ENCODE results near the gene ZNF582. TPM values are rescaled to one million over a fixed set of nuclear protein-coding genes. Genes with fewer than 3 reads are reported as not detected.
A peak's percentile ranks its signal among the peaks of the same experiment; 100 is the strongest.
"Not testable (repeated sequence)": the region's sequence is repeated elsewhere in the genome, so short reads cannot be mapped to it uniquely, and the experiment has no call there.

ZNF582 gene
- total and polyA plus RNA-seq, 3 donors from 2014 or later, result 7.2 to 12.0 (median 11.3) TPM

- H3K36me3 ChIP-seq (ENCODE audit: low read depth, missing control alignments), result no peaks in the 10 kb centered on the region
- H3K27ac ChIP-seq, result no peak overlapping the region
- no peaks in the 10 kb centered on the region for H3K9me3 ChIP-seq
- intact Hi-C loops (cut with DNase I; ENCODE audit: low total_unique reads), result no loop called here
- H3K27me3 ChIP-seq, result no peaks in the 10 kb centered on the region
- no peak for DNase-seq
- no peaks in the 10 kb centered on the region for H3K4me1 ChIP-seq
- WGBS, 2 donors, result 68 to 76% methylated on average over 5 of the region's 5 CpGs
- H3K4me3 ChIP-seq, result no peak overlapping the region
- TF ChIP-seq CTCF (IDR thresholded peaks at IDR 0.05) (peak in 1 of 3 experiments; percentile 12), POLR2A (IDR thresholded peaks at IDR 0.05) (no peak)
Measured at GRCh38 chr19:56348289-56348877, 45.0 kb downstream of the ZNF582 start.

- intact Hi-C loops (cut with DNase I; ENCODE audit: low total_unique reads), result no loop called here
- Histone ChIP-seq H3K36me3 (ENCODE audit: low read depth, missing control alignments) (no peaks in the 10 kb centered on the region), H3K4me3 (no peak overlapping the region), H3K27me3 (no peaks in the 10 kb centered on the region), H3K27ac (no peak overlapping the region), H3K4me1 (no peaks in the 10 kb centered on the region), H3K9me3 (no peaks in the 10 kb centered on the region)
- DNase-seq, result no peak
- TF ChIP-seq POLR2A (IDR thresholded peaks at IDR 0.05) (no peak), CTCF (IDR thresholded peaks at IDR 0.05) (no peak)
- WGBS, 2 donors, result 48 to 51% methylated on average over 7 of the region's 7 CpGs
Measured at GRCh38 chr19:56347163-56347778, 46.1 kb downstream of the ZNF582 start.

GRCh38 chr19:56341948-56342347 is 51.4 kb downstream of the ZNF582 start:
- Histone ChIP-seq H3K9me3 (no peaks in the 10 kb centered on the region), H3K27me3 (no peaks in the 10 kb centered on the region), H3K27ac (no peak overlapping the region), H3K4me3 (no peak overlapping the region), H3K36me3 (ENCODE audit: low read depth, missing control alignments) (no peaks in the 10 kb centered on the region), H3K4me1 (no peaks in the 10 kb centered on the region)
- DNase-seq, result no peak
- intact Hi-C loops (cut with DNase I; ENCODE audit: low total_unique reads), result no loop called here
- TF ChIP-seq CTCF (IDR thresholded peaks at IDR 0.05) (no peak), POLR2A (IDR thresholded peaks at IDR 0.05) (no peak)

GRCh38 chr19:56339031-56339430 is 54.3 kb downstream of the ZNF582 start:
- intact Hi-C loops (cut with DNase I; ENCODE audit: low total_unique reads); H3K27me3 ChIP-seq; H3K9me3 ChIP-seq; H3K4me3 ChIP-seq; H3K27ac ChIP-seq; H3K36me3 ChIP-seq (ENCODE audit: low read depth, missing control alignments); DNase-seq; H3K4me1 ChIP-seq: not testable (repeated sequence)
- WGBS, 2 donors, result 92 to 95% methylated on average over 4 to 9 of the region's 10 CpGs

- H3K36me3 ChIP-seq (ENCODE audit: low read depth, missing control alignments); H3K4me1 ChIP-seq; H3K9me3 ChIP-seq; H3K27ac ChIP-seq; DNase-seq; H3K4me3 ChIP-seq; H3K27me3 ChIP-seq; intact Hi-C loops (cut with DNase I; ENCODE audit: low total_unique reads): not testable (repeated sequence)
- WGBS, 2 donors, result 95 to 100% methylated on average over 3 to 8 of the region's 8 CpGs
Measured at GRCh38 chr19:56337077-56337476, 56.3 kb downstream of the ZNF582 start.

- H3K4me1 ChIP-seq; H3K9me3 ChIP-seq; H3K4me3 ChIP-seq; DNase-seq; H3K27ac ChIP-seq; H3K27me3 ChIP-seq; intact Hi-C loops (cut with DNase I; ENCODE audit: low total_unique reads); H3K36me3 ChIP-seq (ENCODE audit: low read depth, missing control alignments): not testable (repeated sequence)
Measured at GRCh38 chr19:56335371-56335770, 58.0 kb downstream of the ZNF582 start.

All from testis (tissue), 3 donors.